HG03520 (cell line): ENCODE data around the gene ACTG1.

Experiments used
- ATAC-seq: cut with Tn5 transposase; IDR thresholded peaks from one replicate; pipeline ENCODE4 v1.9.1; 2021; ENCODE audit warnings: mild to moderate bottlenecking, moderate library complexity; ENCODE audit not compliant: unreplicated experiment

Gene ACTG1

GRCh38 chr17:81545160-81545949 is 32.8 kb upstream of the ACTG1 start:
- no peak for ATAC-seq

GRCh38 chr17:81544281-81544974 is 31.8 kb upstream of the ACTG1 start:
- no peak for ATAC-seq

GRCh38 chr17:81543756-81544155 is 31.2 kb upstream of the ACTG1 start:
- no peak for ATAC-seq

- ATAC-seq: no peak
Observed at GRCh38 chr17:81543339-81543675, 30.7 kb upstream of the ACTG1 start.

- ATAC-seq: no peak
Observed at GRCh38 chr17:81542431-81543338, 30.1 kb upstream of the ACTG1 start.

- no peak for ATAC-seq
Observed at GRCh38 chr17:81541123-81541522, 28.5 kb upstream of the ACTG1 start.

- ATAC-seq: no peak
Observed at GRCh38 chr17:81540676-81541027, 28.1 kb upstream of the ACTG1 start.

GRCh38 chr17:81539961-81540675 is 27.5 kb upstream of the ACTG1 start:
- no peak for ATAC-seq

GRCh38 chr17:81539571-81539900 is 26.9 kb upstream of the ACTG1 start:
- ATAC-seq: no peak

GRCh38 chr17:81538651-81539570 is 26.3 kb upstream of the ACTG1 start:
- ATAC-seq: no peak

GRCh38 chr17:81537856-81538555 is 25.4 kb upstream of the ACTG1 start:
- ATAC-seq: no peak

- ATAC-seq: no peak
Observed at GRCh38 chr17:81537343-81537855, 24.8 kb upstream of the ACTG1 start.

- ATAC-seq: no peak
Observed at GRCh38 chr17:81536299-81537290, 24.0 kb upstream of the ACTG1 start.

GRCh38 chr17:81535480-81536298 is 23.1 kb upstream of the ACTG1 start:
- ATAC-seq: no peak

GRCh38 chr17:81535007-81535328 is 22.4 kb upstream of the ACTG1 start:
- no peak for ATAC-seq

GRCh38 chr17:81534157-81535006 is 21.8 kb upstream of the ACTG1 start:
- no peak for ATAC-seq
